GM21515 (cell line): ENCODE data around the gene NAP1L4.

ENCODE experiments used
- ATAC-seq: cut with Tn5 transposase; IDR thresholded peaks from one replicate; pipeline ENCODE4 v1.9.1; 2021; ENCODE audit not compliant: unreplicated experiment

The NAP1L4 gene, protein sequence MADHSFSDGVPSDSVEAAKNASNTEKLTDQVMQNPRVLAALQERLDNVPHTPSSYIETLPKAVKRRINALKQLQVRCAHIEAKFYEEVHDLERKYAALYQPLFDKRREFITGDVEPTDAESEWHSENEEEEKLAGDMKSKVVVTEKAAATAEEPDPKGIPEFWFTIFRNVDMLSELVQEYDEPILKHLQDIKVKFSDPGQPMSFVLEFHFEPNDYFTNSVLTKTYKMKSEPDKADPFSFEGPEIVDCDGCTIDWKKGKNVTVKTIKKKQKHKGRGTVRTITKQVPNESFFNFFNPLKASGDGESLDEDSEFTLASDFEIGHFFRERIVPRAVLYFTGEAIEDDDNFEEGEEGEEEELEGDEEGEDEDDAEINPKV

DNA sequence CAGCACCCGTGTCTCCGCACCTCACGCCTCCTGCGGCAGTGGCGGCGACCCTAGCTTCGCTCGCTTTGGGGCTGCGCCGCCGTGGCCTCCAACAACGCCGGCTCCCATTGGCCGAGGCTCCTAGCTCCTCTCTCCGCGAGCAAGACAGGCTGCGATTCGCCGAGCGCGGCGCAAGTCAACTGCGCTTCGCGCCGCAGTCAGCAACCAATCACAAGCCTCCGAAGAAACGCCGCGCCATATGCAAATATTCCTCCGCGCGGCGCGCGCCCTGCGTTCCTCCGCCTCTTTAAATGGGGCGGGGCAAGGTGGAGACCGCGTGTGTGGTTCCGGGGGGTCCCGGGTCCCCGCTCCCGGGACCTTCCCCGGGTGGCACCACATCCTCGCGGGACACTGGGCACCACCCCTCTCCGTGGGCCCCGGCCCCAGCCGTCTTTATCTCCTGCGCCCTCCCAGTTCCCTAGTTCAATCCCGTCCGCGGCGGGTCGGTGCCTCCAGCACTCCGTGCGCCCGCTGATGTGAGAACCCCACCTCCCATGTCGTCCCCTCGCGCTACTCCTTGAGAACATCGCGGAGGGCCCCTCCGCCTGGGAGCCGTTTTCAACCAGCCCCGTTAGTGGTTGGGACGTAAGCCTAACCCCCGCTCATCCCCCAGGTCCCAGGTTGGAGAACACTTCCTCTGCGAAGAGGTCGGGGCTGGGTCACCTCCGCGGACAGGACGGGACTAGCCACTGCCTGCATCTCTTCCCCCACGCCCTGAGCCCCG is at the start of gene NAP1L4:
Gene NAP1L4 (minus strand): TSS at position 96 of the 763 bp plus-strand sequence. CDS start 13,109 bp downstream, outside the sequence.
- peak; percentile 83 for ATAC-seq

DNA sequence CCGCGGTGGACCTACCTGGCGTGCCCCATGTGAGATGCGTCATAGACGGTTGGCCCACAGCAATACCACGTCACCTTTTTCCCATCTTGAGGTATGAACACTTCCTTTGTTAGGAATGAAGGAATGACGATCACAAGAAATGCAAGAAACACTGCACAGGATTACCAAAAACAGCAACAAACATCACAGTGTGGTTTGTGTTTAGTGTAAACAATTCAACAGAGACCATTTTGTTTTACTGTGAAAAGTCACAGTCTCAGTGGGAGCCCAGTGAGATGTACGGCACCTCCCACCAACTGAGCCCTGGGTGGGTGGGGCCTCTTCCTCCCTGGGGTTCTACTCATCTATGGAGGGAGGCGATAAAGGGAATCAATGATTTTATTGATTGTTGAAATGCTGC is 48.8 kb upstream of the NAP1L4 start:
- no peak for ATAC-seq

DNA sequence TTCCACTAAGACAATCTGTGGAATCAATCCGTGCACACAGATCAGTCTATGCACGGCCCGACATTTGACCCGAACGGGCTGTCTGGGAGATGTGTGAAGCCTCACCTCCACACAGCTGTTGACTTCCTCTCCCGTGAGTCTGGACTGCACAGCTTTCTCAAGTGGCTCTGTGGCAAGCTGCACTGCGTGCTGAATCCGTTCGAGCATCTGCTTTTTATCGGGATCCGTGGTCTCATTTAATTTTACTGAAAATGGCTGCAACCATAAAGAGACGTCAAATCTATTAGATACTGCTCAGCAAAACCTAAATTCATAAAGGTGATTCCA is 45.8 kb upstream of the NAP1L4 start:
- ATAC-seq: no peak

DNA sequence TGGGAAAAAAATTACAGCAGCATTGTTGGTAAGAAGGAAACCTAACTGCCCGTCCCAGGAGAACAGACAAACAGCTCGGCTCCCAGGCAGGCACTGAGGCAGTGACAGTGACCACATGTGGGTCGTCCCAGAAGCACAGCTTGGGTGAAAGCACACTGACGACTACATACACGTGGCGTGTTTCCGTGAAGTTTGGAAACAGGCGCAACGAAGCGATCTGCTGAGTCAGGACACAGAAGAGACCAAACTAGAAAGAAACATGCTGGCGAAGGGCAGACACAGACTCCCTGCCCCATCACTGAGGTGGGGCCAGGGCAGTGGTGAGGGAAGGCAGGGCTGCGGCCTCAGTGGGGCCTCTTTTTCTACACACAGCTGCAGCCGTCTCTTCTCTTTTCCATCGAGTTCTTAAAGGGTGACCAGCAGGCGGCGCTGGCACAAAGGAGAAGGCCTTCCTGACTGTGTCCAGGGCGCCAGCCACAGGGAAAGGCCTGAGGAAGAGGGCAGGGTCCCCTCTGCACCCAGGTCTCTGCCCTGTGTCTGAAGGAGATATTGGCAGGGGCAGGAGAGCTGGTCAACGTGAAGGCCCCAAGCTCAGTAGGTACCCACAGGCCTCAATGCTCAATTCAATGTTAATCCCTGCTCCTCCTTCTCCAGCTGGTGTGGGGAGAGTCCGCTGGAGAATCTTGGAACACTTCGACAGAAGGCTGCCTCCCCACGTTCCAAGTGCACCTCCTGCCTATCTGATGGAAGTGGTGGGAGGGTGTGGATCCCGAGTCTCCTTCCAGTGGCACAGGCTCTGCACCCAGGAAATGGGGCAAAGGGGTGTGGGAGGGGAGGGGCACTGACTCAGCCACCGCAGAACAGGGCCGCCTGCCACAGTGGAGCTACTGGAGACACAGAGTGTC is 45.2 kb upstream of the NAP1L4 start:
- no peak for ATAC-seq

DNA sequence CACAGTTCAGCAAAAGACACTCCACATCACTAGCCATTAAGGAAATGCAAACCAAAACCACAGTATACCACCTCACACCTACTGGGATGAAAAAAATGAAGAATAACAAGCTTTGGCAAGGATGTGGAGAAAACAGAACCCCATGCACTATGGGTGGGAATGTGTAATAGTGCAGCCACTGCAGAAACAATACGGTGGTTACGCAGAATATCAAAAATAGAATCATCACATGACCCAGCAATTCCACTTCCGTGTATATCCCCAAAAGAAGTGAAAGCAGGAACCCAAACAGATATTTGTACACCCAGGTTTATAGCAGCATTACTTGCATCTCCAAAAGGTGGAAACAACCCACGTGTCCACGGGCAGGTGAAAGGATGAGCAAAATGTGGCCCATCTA is 44.3 kb upstream of the NAP1L4 start:
- ATAC-seq: peak; percentile 49

DNA sequence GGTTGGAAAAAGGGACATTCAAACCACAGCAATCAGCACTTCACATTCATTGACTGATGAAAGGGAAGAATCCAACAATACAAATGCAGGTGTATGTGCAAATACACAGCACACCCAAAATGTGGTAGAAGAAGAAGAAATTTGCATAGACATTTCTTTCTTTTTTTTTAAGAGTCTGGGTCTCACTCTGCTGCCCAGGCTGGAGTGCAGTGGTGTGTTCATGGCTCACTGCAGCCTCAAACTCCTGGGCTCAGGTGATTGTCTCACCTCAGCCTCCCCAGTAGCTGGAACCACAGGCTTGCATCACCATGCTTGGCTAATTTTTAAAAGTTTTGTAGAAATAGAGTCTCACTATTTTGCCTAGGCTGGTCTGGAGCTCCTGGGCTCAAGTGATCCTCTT is 43.2 kb upstream of the NAP1L4 start:
- no peak for ATAC-seq

DNA sequence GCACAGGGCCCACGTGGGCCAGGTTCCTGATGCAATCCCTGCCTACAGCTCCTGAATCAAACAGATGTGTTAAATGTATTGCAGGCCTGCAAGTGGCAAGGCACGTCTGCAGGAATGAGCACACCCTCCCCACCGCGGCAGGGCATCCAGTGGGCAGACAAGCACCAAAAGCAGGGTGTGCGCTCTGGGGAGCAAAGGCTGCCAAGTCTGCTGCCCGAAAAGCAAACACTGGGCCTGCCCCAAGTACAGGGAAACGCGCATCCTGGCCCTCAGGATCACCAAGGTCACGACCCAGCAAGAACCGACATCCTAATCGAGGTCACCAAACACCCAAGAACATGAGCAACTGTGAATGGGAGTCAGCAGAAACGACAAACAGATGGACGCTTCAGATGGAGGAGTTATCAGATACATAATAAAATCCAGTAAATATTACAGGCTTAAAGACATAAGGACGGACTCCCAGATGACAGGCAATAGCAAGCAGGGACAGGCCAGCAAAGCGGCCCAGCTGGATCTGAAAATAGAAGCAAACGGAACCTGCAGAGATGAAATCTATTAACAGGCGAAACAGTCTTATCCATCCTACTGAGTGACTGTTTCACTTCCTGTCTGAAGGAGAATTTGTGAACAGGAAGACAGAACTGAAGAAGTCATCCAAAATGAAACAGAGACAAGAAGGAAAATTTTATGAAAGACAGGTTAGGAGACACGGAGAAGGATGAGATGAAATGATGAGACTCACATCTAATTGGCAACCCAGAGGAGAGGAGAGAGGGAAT is 38.4 kb upstream of the NAP1L4 start:
- no peak for ATAC-seq

DNA sequence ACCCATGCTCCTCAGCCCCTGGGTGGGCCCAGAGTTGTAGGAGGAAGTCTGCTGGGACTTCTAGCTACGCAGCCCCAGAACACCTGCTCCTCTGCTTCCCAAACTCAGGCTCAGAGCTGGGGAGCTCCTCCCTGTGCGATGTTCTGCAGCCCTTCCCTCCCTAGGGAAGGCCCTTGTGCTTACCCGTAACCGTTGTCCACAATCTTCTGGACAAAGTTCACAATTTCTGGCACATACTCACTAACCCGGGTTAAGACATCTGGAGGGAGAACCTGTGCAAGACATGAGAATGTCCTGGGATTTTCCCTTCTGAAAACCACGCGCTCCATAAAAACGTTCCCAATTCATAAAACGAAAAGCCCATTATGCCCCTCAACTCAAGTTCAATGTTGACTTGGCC is 36.7 kb upstream of the NAP1L4 start:
- ATAC-seq: no peak

DNA sequence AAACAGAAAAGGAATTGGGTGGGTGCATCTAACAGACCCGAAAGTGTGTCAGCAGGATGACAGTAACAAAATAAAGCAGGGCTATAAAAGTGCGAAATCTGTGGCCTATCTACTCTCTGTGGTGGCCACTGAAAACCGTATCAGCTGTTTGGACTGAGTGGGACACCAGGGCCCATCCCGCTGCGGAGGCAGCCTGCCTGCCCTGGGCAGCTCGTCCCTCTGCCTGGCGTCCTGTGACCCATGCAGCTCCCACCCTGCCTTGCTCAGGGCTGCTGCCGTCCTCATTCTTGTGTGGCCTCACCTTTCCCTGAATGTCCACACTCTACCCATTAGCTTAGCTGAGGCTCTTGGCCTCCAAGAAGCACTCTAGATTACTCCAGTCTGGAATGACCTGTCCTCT is 34.7 kb upstream of the NAP1L4 start:
- ATAC-seq: no peak

DNA sequence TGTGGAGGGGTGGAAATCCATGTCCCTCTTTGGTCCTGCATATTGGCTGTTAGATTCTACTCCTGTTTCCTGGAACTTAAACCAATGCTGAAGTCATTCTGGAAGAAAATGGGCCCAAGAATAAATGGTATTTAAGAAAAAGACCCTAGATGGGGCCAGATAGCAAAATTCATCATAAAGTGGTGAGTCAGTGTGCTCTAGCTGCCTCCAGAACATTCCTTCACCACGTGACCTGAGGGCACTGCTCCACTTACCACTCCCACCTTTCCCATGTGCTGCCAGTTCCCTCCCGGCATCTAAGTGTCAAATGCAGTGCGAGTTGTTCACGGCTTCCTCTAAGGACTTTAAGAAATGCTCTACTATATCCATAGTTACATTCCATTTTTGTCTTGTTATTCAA is 30.9 kb upstream of the NAP1L4 start:
- no peak for ATAC-seq

DNA sequence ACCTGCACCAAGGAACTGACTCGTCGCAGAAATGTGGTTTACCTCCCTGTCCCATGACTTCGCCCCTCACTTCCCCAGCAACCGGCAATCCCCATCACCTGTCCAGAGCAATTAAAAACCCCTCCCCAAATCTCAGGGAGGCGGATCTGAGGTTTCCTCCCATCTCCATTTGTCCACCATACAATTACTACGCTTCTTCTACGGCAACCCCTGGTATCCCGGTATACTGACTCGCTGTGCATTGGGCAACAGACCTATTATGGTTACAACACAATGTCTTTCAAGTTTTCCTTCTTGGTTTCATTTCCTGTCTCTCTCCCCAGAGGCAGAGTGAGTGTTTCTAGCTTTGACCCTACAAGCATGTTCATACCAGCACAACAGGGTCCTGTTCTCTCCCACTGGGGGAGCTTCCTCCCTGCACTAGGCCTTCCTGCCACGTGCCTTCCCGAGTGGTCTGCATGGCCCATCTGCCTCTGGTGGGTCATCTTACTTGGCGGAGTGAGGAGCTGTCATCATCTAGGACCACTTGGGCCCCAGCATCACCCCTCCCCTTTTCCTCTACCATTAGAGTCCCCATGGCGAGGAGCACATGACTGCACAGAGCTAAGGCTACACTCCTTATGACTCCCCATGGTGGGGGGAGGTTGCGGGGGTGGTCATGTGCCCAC is 30.3 kb upstream of the NAP1L4 start:
- peak; percentile 76 for ATAC-seq

DNA sequence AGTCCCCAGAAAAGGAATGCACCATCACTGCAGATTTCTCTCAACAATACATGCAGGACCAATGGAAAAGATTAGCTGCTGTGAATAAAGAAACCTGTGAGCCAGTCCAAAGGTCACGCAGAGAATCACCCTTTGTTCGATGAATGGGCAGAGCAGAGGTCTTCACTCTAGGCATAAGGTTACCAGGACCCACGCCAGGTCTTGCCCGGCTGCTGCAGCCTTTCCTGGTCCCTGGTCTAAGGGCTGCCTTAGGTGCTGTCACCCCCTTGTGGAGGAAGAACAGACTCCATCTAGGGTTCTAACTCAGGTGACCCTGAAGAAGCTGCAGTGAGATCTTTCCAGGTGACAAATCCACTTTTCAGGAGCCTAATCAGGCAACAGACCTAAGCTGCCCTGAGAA is 29.0 kb upstream of the NAP1L4 start:
- no peak for ATAC-seq

DNA sequence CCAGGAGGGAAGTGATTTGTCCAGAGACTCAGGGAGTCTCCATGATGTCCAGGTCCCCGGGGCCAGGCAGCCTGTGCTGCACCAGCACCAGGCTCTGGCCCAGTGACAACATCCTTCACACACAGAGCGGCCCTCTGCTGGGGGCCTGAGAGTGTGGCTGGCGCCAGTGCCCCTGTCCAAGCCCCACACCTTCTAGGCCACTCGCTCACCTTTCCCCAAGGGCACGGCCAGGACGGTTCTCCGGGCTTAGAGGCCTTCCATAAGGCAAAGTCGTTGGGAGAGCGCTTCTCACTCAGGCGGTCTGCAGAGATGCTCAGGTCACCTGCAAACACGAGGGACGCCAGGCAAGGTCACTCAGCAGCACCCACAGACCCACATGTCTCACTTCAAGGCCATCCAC is 27.9 kb upstream of the NAP1L4 start:
- no peak for ATAC-seq

DNA sequence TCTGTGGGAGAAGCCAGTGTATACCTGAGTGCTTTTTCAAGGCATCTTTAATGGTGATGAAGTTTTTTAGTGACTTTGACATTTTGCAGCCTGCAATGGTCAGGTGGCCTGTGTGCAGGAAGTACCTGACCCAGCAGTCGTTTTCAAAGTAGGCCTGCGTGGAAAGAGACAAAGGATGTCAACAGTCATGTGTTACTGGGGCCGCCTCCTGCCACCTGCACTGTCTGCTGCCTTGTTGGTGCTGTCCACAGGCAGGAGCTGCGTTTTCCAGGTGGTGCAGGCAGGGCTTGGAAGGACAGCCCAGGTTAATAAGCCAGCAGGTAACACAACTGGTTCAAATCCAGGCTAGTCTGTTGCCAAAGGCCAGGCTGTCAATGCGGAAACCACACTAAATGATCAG is 26.5 kb upstream of the NAP1L4 start:
- ATAC-seq: no peak

DNA sequence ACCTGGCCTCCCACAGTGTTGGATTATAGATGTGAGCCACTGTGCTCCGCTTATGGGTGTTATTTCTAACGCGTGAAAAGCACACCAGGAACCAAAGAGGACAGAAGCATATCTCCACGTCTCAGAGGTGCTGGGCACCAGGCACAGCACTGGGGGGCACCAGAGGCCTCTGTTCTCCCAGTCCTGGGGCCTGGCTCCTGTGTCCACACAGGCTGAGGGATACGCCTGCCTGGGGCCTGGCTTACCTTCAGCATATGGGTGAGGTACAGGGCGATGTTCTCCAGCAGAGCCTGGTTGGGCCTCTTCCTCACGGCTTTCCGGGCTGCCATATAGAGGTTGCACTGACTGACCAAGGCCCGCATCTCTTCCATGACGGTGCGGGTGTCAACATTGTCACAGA is 24.7 kb upstream of the NAP1L4 start:
- no peak for ATAC-seq

DNA sequence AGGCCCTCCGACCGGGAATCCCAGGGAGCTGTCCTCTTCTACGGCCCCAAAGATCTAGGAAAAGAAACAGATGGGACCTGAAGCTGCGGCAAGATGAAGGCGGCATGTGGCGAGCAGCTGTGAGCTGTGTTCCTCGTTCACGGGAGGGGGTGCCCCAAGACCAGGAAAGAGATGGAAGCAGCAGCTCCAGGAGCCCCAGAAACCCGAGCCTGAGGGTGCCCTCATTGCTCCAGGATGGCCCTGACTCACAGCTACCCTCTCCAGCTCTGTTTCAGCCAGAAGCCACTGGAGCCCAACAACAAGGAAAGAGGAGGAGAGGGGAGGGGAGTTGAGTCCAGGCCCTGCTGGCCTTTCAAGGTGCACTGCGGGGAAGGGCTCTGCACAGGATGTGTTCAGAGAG is 23.7 kb upstream of the NAP1L4 start:
- no peak for ATAC-seq

DNA sequence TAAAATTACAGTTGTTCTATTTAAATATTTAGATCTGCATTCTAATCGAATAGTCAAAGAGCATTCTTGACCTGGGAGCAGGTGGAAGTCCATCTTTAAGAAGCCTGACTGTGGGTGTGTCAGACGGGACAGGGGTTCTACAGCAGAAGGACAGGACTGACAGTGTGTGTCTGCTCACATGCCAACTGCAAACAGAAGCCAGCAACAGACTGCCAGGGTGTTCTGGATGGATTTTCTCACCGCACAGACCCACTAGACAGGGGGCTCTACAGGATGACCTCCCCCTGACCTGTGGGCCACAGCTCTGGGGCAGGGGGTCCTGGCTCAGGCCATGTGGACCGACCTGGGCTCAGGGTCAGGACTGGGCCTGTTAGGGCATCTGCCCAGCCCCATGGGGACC is 22.8 kb upstream of the NAP1L4 start:
- no peak for ATAC-seq

DNA sequence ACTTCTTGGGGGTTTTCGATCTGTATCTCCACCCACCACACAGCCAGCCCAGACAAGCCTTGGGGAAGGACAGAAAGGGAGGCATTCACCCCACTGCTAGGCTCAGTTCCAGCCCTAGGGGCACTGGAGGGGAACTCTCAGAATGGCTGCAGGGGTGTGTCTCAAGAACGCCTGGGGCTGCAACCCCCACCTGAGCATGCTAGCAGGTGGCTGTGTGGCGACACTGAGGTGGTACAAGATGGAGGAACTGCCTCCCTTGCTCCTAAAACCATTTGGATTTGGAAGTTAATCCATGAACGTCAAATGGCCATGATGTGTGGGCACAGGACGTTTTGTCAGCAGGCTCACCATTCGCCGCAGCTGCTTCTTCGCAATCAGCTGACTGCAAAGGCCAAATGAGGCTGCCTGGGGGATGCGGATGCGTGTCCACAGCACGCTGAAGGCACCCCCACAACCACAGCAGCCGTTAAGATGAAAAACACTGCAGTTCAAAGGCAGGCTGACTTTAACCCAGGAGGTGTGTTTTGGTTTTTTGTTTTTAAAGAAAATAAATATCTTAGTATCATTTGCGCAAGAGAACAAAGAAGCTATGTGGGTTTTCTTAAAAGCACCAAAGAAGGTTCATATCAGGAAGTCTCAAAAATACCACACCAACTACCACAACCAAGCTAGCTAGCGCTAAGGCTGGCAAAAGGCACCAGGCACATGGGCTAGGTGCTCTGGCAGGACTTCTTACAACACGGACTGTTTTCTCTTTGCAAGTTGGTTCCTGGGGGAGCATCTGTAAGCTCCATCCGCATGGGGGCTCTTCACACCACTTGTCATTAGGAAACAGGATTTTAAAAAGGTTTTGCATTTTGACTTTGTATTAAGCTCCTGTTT is 22.2 kb upstream of the NAP1L4 start:
- ATAC-seq: no peak
